ENCODE measurements around the gene CCDC120.

Gene CCDC120

DNA sequence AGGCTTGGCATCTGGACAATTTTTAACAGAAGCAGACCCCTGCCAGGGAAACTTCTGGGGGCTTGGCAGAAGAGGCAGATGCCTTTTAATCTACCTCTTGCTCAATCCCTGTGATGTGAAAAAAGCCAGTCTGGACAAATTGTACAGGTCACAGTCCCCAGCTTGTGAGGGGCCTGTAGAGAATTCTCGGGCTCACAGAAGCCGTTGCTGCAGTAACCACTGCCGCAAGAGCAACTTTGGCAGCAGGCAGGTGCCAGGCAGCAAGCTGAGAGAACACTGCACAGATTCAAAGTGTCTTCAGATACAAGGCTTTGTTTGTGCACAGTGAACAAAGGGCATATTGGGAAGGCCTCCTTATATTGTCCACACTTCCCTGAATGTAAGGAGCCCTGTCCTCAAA is 53.0 kb downstream of the CCDC120 start:
- no peaks in the 10 kb centered on the region for H3K4me1 ChIP-seq (ENCODE audit: low read depth, poor library complexity, severe bottlenecking)
- no peak overlapping the region for H2AFZ ChIP-seq (ENCODE audit: low read depth)
- TF ChIP-seq CTCF (conservative IDR thresholded peaks at IDR 0.05; ENCODE audit: low read depth, low read length), result no peak
- H3K79me2 ChIP-seq (ENCODE audit: insufficient read depth, low read depth), result no peaks in the 10 kb centered on the region
- no peaks in the 10 kb centered on the region for H3K27me3 ChIP-seq (ENCODE audit: insufficient read depth, low read depth)
- H3K9ac ChIP-seq, result no peak overlapping the region
- no peaks in the 10 kb centered on the region for H3K36me3 ChIP-seq (ENCODE audit: insufficient read depth)
- H3K27ac ChIP-seq, result no peak overlapping the region
- no peak overlapping the region for H3K4me2 ChIP-seq
- H4K20me1 ChIP-seq (ENCODE audit: insufficient read depth), result no peaks in the 10 kb centered on the region
- no peak overlapping the region for H3K4me3 ChIP-seq (IDR thresholded peaks at IDR 0.05; ENCODE audit: insufficient read depth, low read depth, low read length)

GRCh38 chrX:49116076-49116475 is 57.3 kb downstream of the CCDC120 start:
- H4K20me1 ChIP-seq (ENCODE audit: insufficient read depth), result no peaks in the 10 kb centered on the region
- H3K4me2 ChIP-seq, result no peak overlapping the region
- no peak overlapping the region for H3K9ac ChIP-seq
- H3K4me3 ChIP-seq (IDR thresholded peaks at IDR 0.05; ENCODE audit: insufficient read depth, low read depth, low read length), result no peak overlapping the region
- H3K4me1 ChIP-seq (ENCODE audit: low read depth, poor library complexity, severe bottlenecking), result no peaks in the 10 kb centered on the region
- no peaks in the 10 kb centered on the region for H3K27me3 ChIP-seq (ENCODE audit: insufficient read depth, low read depth)
- no peak overlapping the region for H2AFZ ChIP-seq (ENCODE audit: low read depth)
- TF ChIP-seq CTCF (conservative IDR thresholded peaks at IDR 0.05; ENCODE audit: low read depth, low read length), result no peak
- H3K79me2 ChIP-seq (ENCODE audit: insufficient read depth, low read depth), result no peaks in the 10 kb centered on the region
- H3K27ac ChIP-seq, result no peak overlapping the region
- no peaks in the 10 kb centered on the region for H3K36me3 ChIP-seq (ENCODE audit: insufficient read depth)

- H3K27me3 ChIP-seq (ENCODE audit: insufficient read depth, low read depth), result no peaks in the 10 kb centered on the region
- H3K4me3 ChIP-seq (IDR thresholded peaks at IDR 0.05; ENCODE audit: insufficient read depth, low read depth, low read length), result no peak overlapping the region
- H3K4me2 ChIP-seq, result no peak overlapping the region
- no peak overlapping the region for H3K27ac ChIP-seq
- H2AFZ ChIP-seq (ENCODE audit: low read depth), result no peak overlapping the region
- H3K4me1 ChIP-seq (ENCODE audit: low read depth, poor library complexity, severe bottlenecking), result no peaks in the 10 kb centered on the region
- no peak overlapping the region for H3K9ac ChIP-seq
- no peaks in the 10 kb centered on the region for H4K20me1 ChIP-seq (ENCODE audit: insufficient read depth)
- TF ChIP-seq CTCF (conservative IDR thresholded peaks at IDR 0.05; ENCODE audit: low read depth, low read length), result no peak
- H3K79me2 ChIP-seq (ENCODE audit: insufficient read depth, low read depth), result no peaks in the 10 kb centered on the region
- H3K36me3 ChIP-seq (ENCODE audit: insufficient read depth), result no peaks in the 10 kb centered on the region
These were observed 57.9 kb downstream of the CCDC120 start for GRCh38 chrX:49116716-49117115.

DNA sequence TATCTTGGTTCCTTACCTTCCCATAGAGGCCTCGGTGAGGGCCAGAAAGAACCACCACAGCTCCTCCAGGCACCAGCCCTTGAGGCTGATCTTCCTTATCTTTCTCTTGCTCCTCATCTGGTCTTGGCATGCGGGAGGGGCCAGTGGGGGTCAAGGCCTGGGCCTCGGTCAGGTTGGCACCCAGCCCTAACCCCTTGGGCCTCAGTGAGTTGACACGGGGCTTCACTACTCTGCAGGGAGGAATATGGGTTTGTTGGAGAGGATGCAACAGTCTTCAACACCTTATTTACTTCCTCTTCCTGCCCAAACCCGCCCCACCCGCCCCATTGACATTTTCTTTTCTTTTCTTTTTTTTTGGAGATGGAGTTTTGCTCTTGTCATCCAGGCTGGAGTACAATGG is 58.8 kb downstream of the CCDC120 start:
- H3K27ac ChIP-seq, result no peak overlapping the region
- H3K36me3 ChIP-seq (ENCODE audit: insufficient read depth), result no peaks in the 10 kb centered on the region
- H3K4me1 ChIP-seq (ENCODE audit: low read depth, poor library complexity, severe bottlenecking), result no peaks in the 10 kb centered on the region
- peaks cover 3% of the 10 kb centered on the region; the same call in 1 of the 2 replicates for H3K79me2 ChIP-seq (ENCODE audit: insufficient read depth, low read depth)
- H3K4me2 ChIP-seq, result no peak overlapping the region
- H4K20me1 ChIP-seq (ENCODE audit: insufficient read depth), result no peaks in the 10 kb centered on the region
- no peak overlapping the region for H2AFZ ChIP-seq (ENCODE audit: low read depth)
- H3K27me3 ChIP-seq (ENCODE audit: insufficient read depth, low read depth), result no peaks in the 10 kb centered on the region
- no peak for TF ChIP-seq CTCF (conservative IDR thresholded peaks at IDR 0.05; ENCODE audit: low read depth, low read length)
- H3K9ac ChIP-seq, result no peak overlapping the region
- no peak overlapping the region for H3K4me3 ChIP-seq (IDR thresholded peaks at IDR 0.05; ENCODE audit: insufficient read depth, low read depth, low read length)
